ENCODE data around the gene HOXC12. TPM values are rescaled to one million over a fixed set of nuclear protein-coding genes. Genes with fewer than 3 reads are reported as not detected.

The HOXC12 gene
- total RNA-seq, 1 experiment from 2014 or later, result not detected

GRCh38 chr12:53938326-53939140, 16.2 kb upstream of the HOXC12 start, which contains the start of gene HOXC13 (continued):
- peak; percentile 98 for TF ChIP-seq USF2 (CRISPR knock-in tag; IDR thresholded peaks at IDR 0.05)
- no peak for TF ChIP-seq RORB (CRISPR knock-in tag; IDR thresholded peaks at IDR 0.05)
- TF ChIP-seq USF1 (CRISPR knock-in tag; IDR thresholded peaks at IDR 0.05), result peak; percentile 99
- TF ChIP-seq GABPB1 (CRISPR knock-in tag; IDR thresholded peaks at IDR 0.05), result no peak

GRCh38 chr12:53939141-53940108, 15.3 kb upstream of the HOXC12 start:
- TF ChIP-seq TP53 (CRISPR knock-in tag; IDR thresholded peaks at IDR 0.05) (no peak), TCF7 (CRISPR knock-in tag; IDR thresholded peaks at IDR 0.05; ENCODE audit: low read depth) (no peak), ZNF416 (CRISPR knock-in tag; IDR thresholded peaks at IDR 0.05) (no peak), ATF2 (CRISPR knock-in tag; IDR thresholded peaks at IDR 0.05; ENCODE audit: borderline replicate concordance, low read depth) (no peak)
- Mint-ChIP-seq H3K4me1 (peaks cover 21% of the 10 kb centered on the region), H3K27me3 (ENCODE audit: low read depth) (peaks cover 99% of the 10 kb centered on the region), H3K36me3 (no peaks in the 10 kb centered on the region), H3K27ac (no peak overlapping the region), H3K4me3 (peak overlapping the region; percentile 53), H3K9me3 (no peaks in the 10 kb centered on the region)
- ATAC-seq (peak; percentile 17), DNase-seq (ENCODE audit: low spot score) (peak; percentile 71)
- POLR2A ChIA-PET, result interaction anchor here (1.4 kb wide), 1 partner anchor 14 kb away, joined by 4 read pairs; no protein-coding TSS in a partner anchor
- CTCF ChIA-PET, result interaction anchor here (0.9 to 2.7 kb wide), 8 partner anchors 12 to 196 kb away, joined by 3 to 10 read pairs (median 5); partner anchors contain the start of gene HOXC10

- no peak for DNase-seq (ENCODE audit: low spot score)
- POLR2A ChIA-PET, result no interaction called here
- TF ChIP-seq USF1 (CRISPR knock-in tag; IDR thresholded peaks at IDR 0.05) (no peak), GABPB1 (CRISPR knock-in tag; IDR thresholded peaks at IDR 0.05) (no peak), CREM (CRISPR knock-in tag; IDR thresholded peaks at IDR 0.05) (no peak), CBFB (CRISPR knock-in tag; IDR thresholded peaks at IDR 0.05; ENCODE audit: low read depth) (no peak), ZNF671 (CRISPR knock-in tag; IDR thresholded peaks at IDR 0.05) (no peak), ARID4B (CRISPR knock-in tag; IDR thresholded peaks at IDR 0.05; ENCODE audit: borderline replicate concordance) (no peak), FOXK1 (CRISPR knock-in tag; IDR thresholded peaks at IDR 0.05) (no peak), CREB1 (CRISPR knock-in tag; IDR thresholded peaks at IDR 0.05) (no peak), MYBL2 (CRISPR knock-in tag; IDR thresholded peaks at IDR 0.05) (no peak), CTCF (IDR thresholded peaks at IDR 0.05) (no peak), TCF7 (CRISPR knock-in tag; IDR thresholded peaks at IDR 0.05; ENCODE audit: low read depth) (no peak), MXD4 (CRISPR knock-in tag; IDR thresholded peaks at IDR 0.05; ENCODE audit: borderline replicate concordance) (no peak), NR3C1 (CRISPR knock-in tag; conservative IDR thresholded peaks at IDR 0.05; ENCODE audit: low read depth) (no peak), NFE2L1 (CRISPR knock-in tag; IDR thresholded peaks at IDR 0.05) (no peak), PRRX2 (CRISPR knock-in tag; IDR thresholded peaks at IDR 0.05) (no peak)
These were observed 14.2 kb upstream of the HOXC12 start for GRCh38 chr12:53940443-53941014.

More at GRCh38 chr12:53940443-53941014, 14.2 kb upstream of the HOXC12 start:
- CTCF ChIA-PET, result interaction anchor here (1.3 to 2.7 kb wide), 4 partner anchors 11 to 197 kb away, joined by 5 to 10 read pairs (median 6); no protein-coding TSS in a partner anchor
- Mint-ChIP-seq H3K9me3 (no peaks in the 10 kb centered on the region), H3K4me3 (peak overlapping the region; percentile 3), H3K4me1 (peaks cover 24% of the 10 kb centered on the region), H3K27ac (no peak overlapping the region), H3K36me3 (no peaks in the 10 kb centered on the region), H3K27me3 (ENCODE audit: low read depth) (peaks cover 99% of the 10 kb centered on the region)
- ATAC-seq, result no peak

Data from WTC11 (cell line).